ENCODE measurements around the gene SNX25. TPM values are rescaled to one million over a fixed set of nuclear protein-coding genes. Genes with fewer than 3 reads are reported as not detected.

The SNX25 gene
- total RNA-seq, 1 donor from 2014 or later = 40.6 TPM

DNA sequence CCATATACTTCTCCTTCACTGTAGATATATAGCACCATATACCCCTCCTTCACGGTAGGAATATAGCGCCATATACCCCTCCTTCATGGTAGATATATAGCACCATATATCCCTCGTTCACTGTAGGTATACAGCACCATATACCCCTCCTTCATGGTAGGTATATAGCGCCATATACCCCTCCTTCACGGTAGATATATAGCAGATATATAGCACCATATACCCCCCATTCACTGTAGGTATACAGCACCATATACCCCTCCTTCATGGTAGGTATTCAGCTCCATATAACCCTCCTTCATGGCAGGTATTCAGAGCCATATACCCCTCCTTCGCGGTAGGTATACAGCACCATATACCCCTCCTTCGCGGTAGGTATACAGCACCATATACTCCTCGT, 12.5 kb downstream of the SNX25 start:
- no peak overlapping the region for H3K4me3 ChIP-seq (ENCODE audit: low read depth, low read length)
- TF ChIP-seq, protein P1, sequence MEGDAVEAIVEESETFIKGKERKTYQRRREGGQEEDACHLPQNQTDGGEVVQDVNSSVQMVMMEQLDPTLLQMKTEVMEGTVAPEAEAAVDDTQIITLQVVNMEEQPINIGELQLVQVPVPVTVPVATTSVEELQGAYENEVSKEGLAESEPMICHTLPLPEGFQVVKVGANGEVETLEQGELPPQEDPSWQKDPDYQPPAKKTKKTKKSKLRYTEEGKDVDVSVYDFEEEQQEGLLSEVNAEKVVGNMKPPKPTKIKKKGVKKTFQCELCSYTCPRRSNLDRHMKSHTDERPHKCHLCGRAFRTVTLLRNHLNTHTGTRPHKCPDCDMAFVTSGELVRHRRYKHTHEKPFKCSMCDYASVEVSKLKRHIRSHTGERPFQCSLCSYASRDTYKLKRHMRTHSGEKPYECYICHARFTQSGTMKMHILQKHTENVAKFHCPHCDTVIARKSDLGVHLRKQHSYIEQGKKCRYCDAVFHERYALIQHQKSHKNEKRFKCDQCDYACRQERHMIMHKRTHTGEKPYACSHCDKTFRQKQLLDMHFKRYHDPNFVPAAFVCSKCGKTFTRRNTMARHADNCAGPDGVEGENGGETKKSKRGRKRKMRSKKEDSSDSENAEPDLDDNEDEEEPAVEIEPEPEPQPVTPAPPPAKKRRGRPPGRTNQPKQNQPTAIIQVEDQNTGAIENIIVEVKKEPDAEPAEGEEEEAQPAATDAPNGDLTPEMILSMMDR (conservative IDR thresholded peaks at IDR 0.05; ENCODE audit: low read depth, low read length) = no peak
- no peak for DNase-seq (ENCODE audit: low read depth)

DNA sequence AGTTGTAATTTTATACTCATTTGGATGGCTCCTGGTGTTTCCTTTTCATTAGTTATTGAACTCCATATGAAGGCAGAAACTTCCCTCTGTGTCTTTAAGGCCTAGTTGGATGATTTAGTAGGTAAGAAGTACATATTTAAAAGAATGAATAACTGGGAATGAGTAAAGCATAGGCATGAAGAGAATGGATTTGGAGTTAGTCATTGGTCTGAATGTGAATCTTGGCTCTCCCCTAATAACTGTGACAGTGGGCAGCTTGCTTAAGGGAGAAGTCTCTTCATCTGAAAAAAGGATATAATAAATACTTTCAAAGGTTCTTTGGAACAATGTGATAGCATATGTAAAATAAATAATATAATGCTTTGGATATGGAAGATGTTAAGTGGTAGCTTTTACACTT, 13.2 kb downstream of the SNX25 start:
- no peak overlapping the region for H3K4me3 ChIP-seq (ENCODE audit: low read depth, low read length)
- TF ChIP-seq, protein P1 (conservative IDR thresholded peaks at IDR 0.05; ENCODE audit: low read depth, low read length) = no peak
- no peak for DNase-seq (ENCODE audit: low read depth)

DNA sequence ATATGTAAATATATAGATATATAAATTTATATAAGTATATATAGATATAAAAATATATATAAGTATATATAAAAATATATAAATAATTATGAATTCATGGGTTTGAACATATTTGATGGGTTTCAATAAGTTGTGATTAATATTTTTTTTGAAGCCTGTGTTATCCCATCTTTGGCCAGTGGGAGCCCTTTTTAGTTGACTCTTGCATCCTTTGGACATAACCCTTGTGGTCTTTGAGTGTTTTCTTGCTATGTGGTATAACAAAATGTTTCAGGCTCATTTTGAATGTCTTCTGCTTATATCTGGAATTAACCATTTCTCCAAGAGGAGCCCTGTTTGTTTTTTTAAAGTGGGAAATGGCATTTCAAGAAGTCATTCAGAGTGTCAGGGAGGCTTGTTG, 15.2 kb downstream of the SNX25 start:
- H3K4me3 ChIP-seq (ENCODE audit: low read depth, low read length) = no peak overlapping the region
- TF ChIP-seq, protein P1 (conservative IDR thresholded peaks at IDR 0.05; ENCODE audit: low read depth, low read length) = peak; percentile 25
- no peak for DNase-seq (ENCODE audit: low read depth)

DNA sequence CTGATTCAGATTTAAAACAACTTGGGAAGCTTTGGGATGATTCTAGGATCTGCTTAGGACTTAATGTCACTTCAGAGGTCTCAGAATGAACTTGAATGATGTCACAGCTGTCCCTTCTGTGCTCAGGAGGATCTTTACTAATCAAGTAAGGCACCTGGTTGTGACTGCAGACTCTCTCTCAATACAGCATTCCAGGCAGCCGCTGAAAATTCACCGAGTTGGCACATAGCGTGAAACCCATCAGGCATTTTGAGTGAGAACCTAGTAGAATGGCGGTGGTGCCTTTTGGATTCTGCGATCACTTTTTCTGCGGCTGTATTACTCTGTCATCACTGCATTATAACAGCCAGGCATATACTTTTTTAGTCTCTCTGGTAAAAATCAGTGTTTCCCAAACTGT, 16.5 kb downstream of the SNX25 start:
- TF ChIP-seq, protein P1 (conservative IDR thresholded peaks at IDR 0.05; ENCODE audit: low read depth, low read length) = no peak
- DNase-seq (ENCODE audit: low read depth) = no peak
- H3K4me3 ChIP-seq (ENCODE audit: low read depth, low read length) = no peak overlapping the region

DNA sequence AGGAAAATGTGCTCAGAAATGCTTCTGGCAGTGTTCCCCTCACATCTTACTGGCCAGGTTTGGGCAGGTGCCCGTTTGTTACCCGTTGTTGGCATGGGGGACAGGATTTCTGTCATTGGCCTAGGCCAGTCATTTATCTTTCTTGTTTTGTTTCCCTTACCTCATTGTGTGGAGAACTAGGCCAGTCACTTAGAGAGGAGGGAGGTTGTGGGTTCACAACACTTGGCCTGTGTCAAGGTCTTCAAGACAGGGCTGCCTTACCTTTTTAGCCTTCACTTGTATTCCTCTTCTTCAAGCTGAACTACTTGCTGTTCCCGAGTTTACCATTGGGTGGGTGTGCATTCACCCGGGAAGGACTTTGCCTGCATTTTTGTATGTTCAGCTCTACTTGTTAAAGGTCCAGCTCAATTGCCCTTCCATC, 17.7 kb downstream of the SNX25 start:
- TF ChIP-seq, protein P1 (conservative IDR thresholded peaks at IDR 0.05; ENCODE audit: low read depth, low read length) = peak; percentile 49
- DNase-seq (ENCODE audit: low read depth) = no peak

DNA sequence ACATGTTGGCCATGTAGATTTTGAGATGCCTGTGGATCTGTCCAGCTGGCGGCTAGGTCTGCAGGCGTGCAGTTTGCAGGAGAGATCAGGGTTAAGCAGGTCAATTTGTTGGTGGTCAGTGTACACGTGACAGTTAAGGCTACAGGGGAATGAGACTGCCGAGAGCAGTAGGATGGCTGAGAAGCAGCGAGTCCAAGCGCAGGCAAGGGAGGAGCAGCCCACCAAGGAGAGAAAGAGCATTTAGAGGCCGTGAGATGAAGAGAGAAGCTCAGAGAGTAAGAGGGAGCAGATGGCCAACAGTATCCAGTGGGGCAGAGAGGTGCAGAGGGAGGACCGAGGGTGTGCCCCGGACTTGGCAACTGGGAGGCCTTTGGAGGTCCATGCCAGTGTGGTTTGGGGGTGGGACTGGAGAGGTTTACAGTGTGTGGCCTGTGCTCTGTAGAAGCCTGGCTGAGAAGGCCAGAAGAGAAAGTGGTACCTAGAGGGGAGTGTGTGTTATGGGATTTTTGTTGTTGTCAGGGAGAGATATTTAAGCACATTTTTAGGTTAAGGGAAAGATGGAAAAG, 18.4 kb downstream of the SNX25 start:
- DNase-seq (ENCODE audit: low read depth) = no peak
- no peak overlapping the region for H3K4me3 ChIP-seq (ENCODE audit: low read depth, low read length)
- TF ChIP-seq, protein P1 (conservative IDR thresholded peaks at IDR 0.05; ENCODE audit: low read depth, low read length) = no peak

More for the DNA sequence above, 17.7 kb downstream of the SNX25 start:
- H3K4me3 ChIP-seq (ENCODE audit: low read depth, low read length) = no peak overlapping the region
